Occipital lobe (tissue), 2 donors: ENCODE measurements around the gene CLEC2D. TPM values are rescaled to one million over a fixed set of nuclear protein-coding genes. Genes with fewer than 3 reads are reported as not detected.
"Not testable (repeated sequence)": the region's sequence is repeated elsewhere in the genome, so short reads cannot be mapped to it uniquely, and the experiment has no call there.

ENCODE experiments used
- DNase-seq: peaks from one replicate; lab custom pipeline; 2025; lab: John Stamatoyannopoulos, UW
- total RNA-seq: library from RNA; depleted of rRNA; stranded (reverse); fragments of >200 nt; gene quantifications from one replicate; pipeline ENCODE4 v1.2.3, GENCODE V29; 2014

The CLEC2D gene
- total RNA-seq, 1 donor from 2014 or later = 11.4 TPM

DNA sequence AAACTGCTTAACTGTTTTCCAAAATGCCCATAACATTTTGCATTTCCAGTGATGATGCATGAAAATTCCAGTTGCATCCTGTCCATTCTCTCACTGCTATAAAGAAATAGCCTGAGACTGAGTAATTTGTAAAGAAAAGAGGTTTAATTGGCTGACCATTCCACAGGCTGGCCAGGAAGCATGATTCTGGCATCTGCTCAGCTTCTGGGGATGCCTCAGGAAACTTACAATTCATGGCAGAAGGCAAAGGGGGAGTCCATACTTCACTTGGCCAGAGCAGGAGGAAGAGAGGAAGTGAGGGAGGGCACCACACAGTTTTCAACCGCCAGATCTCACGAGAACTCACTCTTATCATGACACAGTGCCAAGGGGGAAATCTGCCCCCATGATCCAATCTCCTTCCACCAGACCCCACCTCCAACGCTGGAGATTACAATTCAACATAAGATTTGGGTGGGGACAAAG, 18.2 kb upstream of the CLEC2D start:
- no peak for DNase-seq

- DNase-seq = no peak
Observed at GRCh38 chr12:9660046-9660445, 9.5 kb upstream of the CLEC2D start.

- no peak for DNase-seq
Observed at GRCh38 chr12:9661720-9662119, 7.8 kb upstream of the CLEC2D start.

DNA sequence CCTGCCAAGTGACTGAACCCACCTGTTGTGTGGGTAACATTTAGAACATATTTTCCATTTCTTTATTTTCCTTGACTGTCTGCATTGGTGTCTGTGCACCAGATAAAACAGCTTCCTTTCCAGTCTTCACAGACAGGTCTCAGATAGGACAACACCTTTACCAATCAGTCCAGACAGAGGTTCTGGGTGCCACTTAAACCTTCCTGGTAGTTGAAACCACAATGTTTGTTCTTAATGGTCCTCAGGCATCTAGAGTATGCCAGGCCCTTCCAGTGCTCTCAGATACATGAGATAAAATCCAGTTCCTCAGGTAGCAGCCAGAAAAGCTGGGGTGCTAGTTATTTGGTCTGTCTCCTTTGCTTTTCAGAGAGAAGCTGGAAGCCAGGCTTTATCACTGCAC, 7.0 kb upstream of the CLEC2D start:
- DNase-seq = no peak

GRCh38 chr12:9667403-9668160, 1.9 kb upstream of the CLEC2D start:
- DNase-seq = no peak

GRCh38 chr12:9668161-9669018, 1.1 kb upstream of the CLEC2D start:
- DNase-seq = no peak

- no peak for DNase-seq
Observed at GRCh38 chr12:9669019-9669326, 540 bp upstream of the CLEC2D start.

GRCh38 chr12:9672340-9672739, 2.8 kb downstream of the CLEC2D start:
- DNase-seq = not testable (repeated sequence)

DNA sequence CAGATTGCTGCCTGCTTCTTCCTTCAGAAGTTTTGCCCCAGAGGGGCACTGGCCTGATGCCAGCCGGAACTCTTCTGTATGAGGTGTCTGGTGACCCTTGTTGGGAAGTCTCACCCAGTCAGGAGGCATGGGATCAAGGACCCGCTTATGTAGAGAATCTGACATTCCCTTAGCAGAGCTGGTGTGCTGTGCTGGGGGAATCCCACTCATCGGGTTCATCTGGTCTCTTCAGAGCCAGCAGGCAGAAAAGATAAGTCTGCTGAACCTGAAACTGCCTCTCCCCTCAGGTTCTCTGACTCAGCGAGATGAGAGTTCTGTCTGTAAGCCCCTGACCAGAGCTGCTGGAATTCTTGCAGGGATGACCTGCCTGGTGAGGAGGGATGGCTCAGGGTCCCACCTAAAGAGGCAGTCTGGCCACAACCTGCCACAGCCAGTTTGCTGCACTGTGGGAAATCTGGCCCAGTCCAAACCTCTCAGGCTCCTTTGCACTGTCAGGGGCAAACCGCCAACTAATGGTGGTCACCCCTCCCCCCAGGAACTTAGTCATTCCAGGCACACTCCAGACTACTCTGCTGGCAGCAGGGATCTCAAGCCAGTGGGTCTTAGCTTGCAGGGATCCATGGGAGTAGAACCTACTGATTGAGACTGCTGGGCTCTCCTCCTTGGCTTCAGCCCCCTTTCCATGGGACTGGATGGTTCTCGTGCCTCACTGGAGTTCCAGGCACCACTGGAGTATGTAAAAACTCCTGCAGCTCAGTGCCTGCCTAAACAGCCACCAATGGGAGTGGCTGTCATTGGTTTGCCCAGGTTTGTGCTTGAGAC, 4.1 kb downstream of the CLEC2D start:
- no peak for DNase-seq

DNA sequence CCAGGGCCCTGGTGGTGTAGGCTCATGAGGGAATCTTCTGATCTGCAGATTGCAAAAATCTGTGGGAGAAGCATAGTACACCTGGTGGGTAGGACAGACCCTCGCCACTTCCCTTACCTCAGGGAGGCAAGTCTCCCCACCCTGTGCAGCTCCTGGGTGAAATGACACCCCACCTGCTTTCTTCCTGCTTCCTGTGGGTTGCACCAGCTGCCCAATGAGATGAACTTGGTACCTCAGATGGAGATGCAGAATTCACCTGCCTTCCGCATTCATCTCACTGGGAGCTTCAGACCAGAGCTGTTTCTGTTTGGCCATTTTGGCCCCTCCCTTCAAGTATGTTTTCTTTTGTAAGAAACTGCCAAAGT, 4.7 kb downstream of the CLEC2D start:
- DNase-seq = no peak

DNA sequence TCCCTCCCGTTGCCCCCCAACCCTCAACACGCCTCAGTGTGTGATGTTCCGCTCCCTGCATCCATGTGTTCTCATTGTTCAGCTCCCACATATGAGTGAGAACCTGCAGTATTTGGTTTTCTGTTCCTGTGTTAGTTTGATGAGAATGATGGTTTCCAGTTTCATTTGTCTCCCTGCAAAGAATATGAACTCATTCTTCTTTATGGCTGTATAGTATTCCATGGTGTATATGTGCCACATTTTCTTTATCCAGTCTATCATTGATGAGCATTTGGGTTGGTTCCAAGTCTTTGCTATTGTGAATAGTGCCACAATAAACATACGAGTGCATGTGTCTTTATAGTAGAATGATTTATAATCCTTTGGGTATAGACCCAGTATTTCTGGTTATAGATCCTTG, 13.0 kb downstream of the CLEC2D start:
- DNase-seq = not testable (repeated sequence)

DNA sequence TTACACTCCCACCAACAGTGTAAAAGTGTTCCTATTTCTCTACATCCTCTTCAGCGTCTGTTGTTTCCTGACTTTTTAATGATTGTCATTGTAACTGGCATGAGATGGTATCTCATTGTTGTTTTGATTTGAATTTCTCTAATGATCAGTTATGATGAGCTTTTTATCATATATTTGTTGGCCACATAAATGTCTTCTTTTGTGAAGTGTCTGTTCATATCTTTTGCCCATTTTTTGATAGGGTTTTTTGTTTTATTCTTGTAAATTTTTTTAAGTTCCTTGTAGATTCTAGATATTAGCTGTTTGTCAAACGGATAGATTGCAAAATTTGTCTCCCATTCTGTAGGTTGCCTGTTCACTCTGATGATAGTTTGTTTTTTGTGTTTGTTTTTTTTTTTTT, 13.4 kb downstream of the CLEC2D start:
- not testable (repeated sequence) for DNase-seq

- DNase-seq = not testable (repeated sequence)
Observed at GRCh38 chr12:9685366-9685765, 15.9 kb downstream of the CLEC2D start.

DNA sequence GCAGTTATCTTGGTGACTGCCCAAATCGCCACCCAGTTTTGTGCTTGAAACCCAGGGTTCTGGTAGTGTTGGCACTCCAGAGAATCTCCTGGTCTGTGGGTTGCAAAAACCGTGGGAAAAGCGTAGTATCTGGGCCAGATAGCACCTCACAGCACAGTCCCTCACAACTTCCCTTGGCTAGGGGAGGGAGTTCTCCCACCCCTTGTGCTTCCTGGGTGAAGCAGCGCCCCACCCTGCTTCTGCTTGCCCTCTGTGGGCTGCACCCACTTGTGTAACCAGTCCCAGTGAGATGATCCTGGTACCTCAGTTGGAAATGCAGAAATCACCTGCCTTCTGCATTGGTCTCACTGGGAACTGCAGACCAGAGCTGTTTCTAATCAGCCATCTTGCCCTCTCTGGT, 16.4 kb downstream of the CLEC2D start:
- DNase-seq = no peak

- DNase-seq = no peak
Observed at GRCh38 chr12:9687228-9687627, 17.7 kb downstream of the CLEC2D start.

DNA sequence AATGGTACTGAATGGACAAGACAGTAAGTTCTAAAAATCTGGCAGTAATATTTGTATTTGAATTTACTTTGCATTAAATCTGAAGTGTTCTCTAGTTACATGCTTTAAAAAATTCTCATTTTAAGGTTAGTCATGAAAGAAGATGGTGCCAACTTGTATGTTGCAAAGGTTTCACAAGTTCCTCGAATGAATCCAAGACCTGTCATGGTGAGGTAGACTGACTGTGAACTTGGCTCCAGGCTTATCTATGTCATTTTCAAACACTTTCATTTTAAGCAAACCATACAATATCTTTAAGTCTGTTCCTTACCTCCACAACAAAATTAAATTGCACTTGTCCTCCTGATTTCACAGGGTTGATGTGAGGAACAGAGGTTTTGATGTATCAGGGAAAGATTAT, 23.4 kb downstream of the CLEC2D start:
- no peak for DNase-seq

DNA sequence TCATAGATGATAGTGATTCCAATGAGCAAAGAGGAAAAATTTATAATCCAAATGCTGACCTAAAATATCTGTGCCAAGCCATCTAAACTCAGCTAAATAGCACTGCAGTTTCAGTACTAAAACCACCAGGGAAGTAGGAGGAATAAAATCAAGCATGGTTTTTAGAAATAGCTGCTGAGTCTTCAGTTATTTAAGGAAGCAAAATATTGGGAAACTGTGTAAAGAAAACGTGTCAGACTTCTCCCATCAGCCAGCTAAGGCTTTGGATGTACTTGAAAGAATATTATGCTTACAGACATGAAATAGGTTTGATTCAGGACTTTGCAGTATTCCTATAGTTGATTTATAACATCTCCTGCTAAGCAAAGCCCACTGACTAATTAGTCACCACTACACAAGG, 24.7 kb downstream of the CLEC2D start:
- no peak for DNase-seq

DNA sequence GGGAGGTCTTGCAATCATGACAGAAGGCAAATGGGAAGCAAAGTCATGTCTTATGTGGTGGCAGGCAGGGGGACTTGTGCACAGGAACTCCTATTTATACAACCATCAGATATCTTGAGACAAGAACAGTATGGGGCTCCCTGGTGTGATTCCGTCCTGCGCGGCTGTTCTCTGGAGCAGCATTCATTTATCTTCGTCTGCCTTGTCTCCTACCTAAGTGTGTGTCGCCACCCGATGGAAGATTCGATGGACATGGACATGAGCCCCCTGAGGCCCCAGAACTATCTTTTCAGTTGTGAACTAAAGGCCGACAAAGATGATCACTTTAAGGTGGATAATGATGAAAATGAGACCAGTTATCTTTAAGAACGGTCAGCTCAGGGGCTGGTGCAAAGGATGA, 25.6 kb downstream of the CLEC2D start:
- not testable (repeated sequence) for DNase-seq

DNA sequence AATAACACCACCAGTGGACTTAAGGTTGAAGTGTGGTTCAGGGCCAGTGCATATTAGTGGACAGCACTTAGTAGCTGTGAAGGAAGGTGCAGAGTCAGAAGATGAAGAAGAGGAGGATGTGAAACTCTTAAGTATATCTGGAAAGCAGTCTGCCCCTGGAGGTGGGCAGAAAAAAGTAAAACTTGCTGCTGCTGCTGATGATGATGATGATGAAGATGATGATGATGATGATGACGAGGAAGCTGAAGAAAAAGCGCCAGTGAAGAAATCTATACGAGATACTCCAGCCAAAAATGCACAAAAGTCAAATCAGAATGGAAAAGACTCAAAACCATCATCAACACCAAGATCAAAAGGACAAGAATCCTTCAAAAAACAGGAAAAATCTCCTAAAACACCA, 26.1 kb downstream of the CLEC2D start:
- DNase-seq = not testable (repeated sequence)

DNA sequence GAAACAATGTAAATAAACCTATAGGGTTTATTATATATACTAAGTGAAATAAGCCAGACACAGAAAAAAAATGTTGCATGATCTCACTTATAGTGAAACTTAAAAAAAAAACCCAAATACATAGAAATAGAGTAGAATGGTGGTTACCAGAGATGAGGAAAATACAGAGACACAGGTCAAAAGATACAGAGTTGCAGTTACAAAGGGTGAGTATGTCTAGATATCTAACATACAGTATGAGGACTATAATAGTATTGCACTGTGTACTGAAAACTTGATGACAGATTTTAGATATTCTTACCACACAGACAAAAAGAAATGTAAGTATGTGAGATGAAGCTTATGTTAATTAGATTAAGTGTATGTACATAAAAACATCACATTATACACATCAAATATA, 28.1 kb downstream of the CLEC2D start:
- no peak for DNase-seq

GRCh38 chr12:9698681-9699080, 29.2 kb downstream of the CLEC2D start:
- no peak for DNase-seq

DNA sequence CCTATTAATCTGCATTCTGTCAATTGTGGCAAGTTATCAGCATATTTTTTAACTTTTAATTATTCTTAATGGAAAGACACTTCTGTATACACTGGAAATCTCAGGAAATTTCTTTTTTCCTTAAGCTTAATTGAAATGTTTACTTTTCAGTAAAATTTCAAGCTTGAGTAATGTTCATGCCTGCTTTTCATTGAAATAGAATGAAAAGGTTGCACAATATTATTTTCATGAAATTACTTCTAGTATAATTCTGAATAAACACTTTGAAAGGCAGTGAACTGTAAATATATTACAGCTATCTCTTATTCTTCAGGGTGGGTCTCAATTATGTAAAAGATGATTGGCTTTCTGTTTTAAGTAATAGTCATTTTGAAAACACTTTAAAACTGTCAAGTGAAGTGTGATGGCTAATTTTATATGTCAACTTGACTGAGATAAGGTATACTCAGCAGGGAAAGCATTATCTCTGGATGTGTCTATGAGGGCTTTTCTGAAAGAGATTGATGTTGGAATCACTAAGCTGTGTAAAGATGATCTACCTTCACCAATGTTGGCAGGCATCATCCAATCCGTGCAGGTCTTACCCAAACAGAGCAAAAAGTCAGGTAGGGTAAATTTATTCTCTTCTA, 29.9 kb downstream of the CLEC2D start:
- no peak for DNase-seq
